Transverse colon (tissue), 4 donors: ENCODE results near the gene PLK4.

Experiments used
- CTCF ChIP-seq, 5 experiments: fragments of 200-600 bp in 3 of 5; fragments of 450-650 bp in 2 of 5; sonication (generic) in 3 of 5; IDR thresholded peaks; 1 replicate in 2 of 5; 2 replicates in 3 of 5; pipeline ENCODE4 v1.5.1; 2016 to 2017; ENCODE audit warnings: antibody characterized with exemption in 5 of 5, inconsistent platforms in 3 of 5, mild to moderate bottlenecking in 2 of 5, moderate library complexity in 1 of 5
- POLR2AphosphoS5 ChIP-seq, 3 donors: sonication (generic); formaldehyde crosslinking; IDR thresholded peaks; one replicate each; pipeline ENCODE4 v1.6.1; 2016; ENCODE audit warnings: antibody characterized with exemption in 3 of 3

- TF ChIP-seq POLR2AphosphoS5 (IDR thresholded peaks at IDR 0.05) (no peak), CTCF (IDR thresholded peaks at IDR 0.05) (no peak)
These were observed 821 bp downstream of the PLK4 start for GRCh38 chr4:127881563-127881864.
